Measurements from ENCODE around the gene DOCK8. TPM values are rescaled to one million over a fixed set of nuclear protein-coding genes. Genes with fewer than 3 reads are reported as not detected.

DOCK8 gene
- total and polyA plus RNA-seq, 2 of the 13 experiments (the other 11 are each of a cell fraction or from before 2014, with no cell fraction given): 0.28 to 0.38 TPM

GRCh38 chr9:469672-470551 is 255.2 kb downstream of the DOCK8 start (continued):
- no peak for TF ChIP-seq ZNF512 (CRISPR knock-in tag; IDR thresholded peaks at IDR 0.05)
- TF ChIP-seq TEF (CRISPR knock-in tag; IDR thresholded peaks at IDR 0.05): no peak
- TF ChIP-seq STAT6 (CRISPR knock-in tag; IDR thresholded peaks at IDR 0.05; ENCODE audit: borderline replicate concordance): no peak
- TF ChIP-seq MAFK (conservative IDR thresholded peaks at IDR 0.05 in 1 of 2, IDR thresholded peaks at IDR 0.05 in 1 of 2; ENCODE audit: low read length in 2 of 2): no peak
- TF ChIP-seq HHEX (CRISPR knock-in tag; IDR thresholded peaks at IDR 0.05): no peak
- TF ChIP-seq BCL6 (CRISPR knock-in tag; IDR thresholded peaks at IDR 0.05): peak; percentile 26; the same call in 1 of the 2 replicates
- TF ChIP-seq DZIP1 (CRISPR knock-in tag; IDR thresholded peaks at IDR 0.05): peak; percentile 37; the same call in 1 of the 2 replicates
- peak; percentile 77 to 79; a peak in 3 of 4 replicates for TF ChIP-seq KLF16 (CRISPR knock-in tag; IDR thresholded peaks at IDR 0.05)
- TF ChIP-seq ZNF224 (CRISPR knock-in tag; IDR thresholded peaks at IDR 0.05): no peak
- no peak for TF ChIP-seq MAFF (IDR thresholded peaks at IDR 0.05; ENCODE audit: low read depth, low read length)
- TF ChIP-seq ZNF574 (CRISPR knock-in tag; IDR thresholded peaks at IDR 0.05): peak; percentile 70
- TF ChIP-seq ZNF121 (CRISPR knock-in tag; IDR thresholded peaks at IDR 0.05): no peak
- TF ChIP-seq ZNF556 (CRISPR knock-in tag; IDR thresholded peaks at IDR 0.05; ENCODE audit: borderline replicate concordance): 0 out of 2 replicates have a peak, but pooled peaks have one; percentile 27
- 0 out of 2 replicates have a peak, but pooled peaks have one; percentile 51 for TF ChIP-seq ZNF891 (CRISPR knock-in tag; IDR thresholded peaks at IDR 0.05)
- TF ChIP-seq E2F1 (CRISPR knock-in tag; IDR thresholded peaks at IDR 0.05): 0 out of 2 replicates have a peak, but pooled peaks have one; percentile 8
- no peak for TF ChIP-seq ZNF317 (CRISPR knock-in tag; IDR thresholded peaks at IDR 0.05)
